H9 (cell line): ENCODE measurements around the gene IL13RA2. TPM values are rescaled to one million over a fixed set of nuclear protein-coding genes. Genes with fewer than 3 reads are reported as not detected.

ENCODE experiments used
- DNase-seq: peaks from one replicate; pipeline ENCODE4 v3.0.0-alpha.2; 2017
- H2AFZ ChIP-seq: one replicate; pipeline ENCODE4 v1.6.1; 2013; ENCODE audit warnings: mild to moderate bottlenecking, low read length, control low read depth, moderate library complexity
- H2AK5ac ChIP-seq: 2 replicates; pipeline ENCODE4 v1.6.1; 2013; ENCODE audit warnings: low read length, control low read depth, mixed read lengths; ENCODE audit not compliant: insufficient read length
- H2BK120ac ChIP-seq: one replicate; pipeline ENCODE4 v1.6.1; 2013; ENCODE audit warnings: low read depth, mild to moderate bottlenecking, low read length, control low read depth, inconsistent platforms; ENCODE audit not compliant: poor library complexity, severe bottlenecking
- H2BK12ac ChIP-seq: 2 replicates; pipeline ENCODE4 v1.6.1; 2013; ENCODE audit warnings: low read length, control low read depth, mixed read lengths, low read depth; ENCODE audit not compliant: insufficient read length
- H2BK15ac ChIP-seq: 2 replicates; pipeline ENCODE4 v1.6.1; 2013; ENCODE audit warnings: low read depth, low read length, control low read depth
- H2BK20ac ChIP-seq: one replicate; pipeline ENCODE4 v1.6.1; 2013; ENCODE audit warnings: low read depth, mild to moderate bottlenecking, low read length, control low read depth, inconsistent platforms; ENCODE audit not compliant: poor library complexity, severe bottlenecking
- H2BK5ac ChIP-seq: 2 replicates; pipeline ENCODE4 v1.6.1; 2013; ENCODE audit warnings: low read length, control low read depth, mixed read lengths; ENCODE audit not compliant: insufficient read length
- H3K14ac ChIP-seq: 2 replicates; pipeline ENCODE4 v1.6.1; 2013; ENCODE audit warnings: low read length, control low read depth; ENCODE audit not compliant: insufficient read depth
- H3K18ac ChIP-seq: 2 replicates; pipeline ENCODE4 v1.6.1; 2013; ENCODE audit warnings: low read depth, mild to moderate bottlenecking, mixed read lengths, low read length, control low read depth; ENCODE audit not compliant: insufficient read length
- H3K23ac ChIP-seq: 2 replicates; pipeline ENCODE4 v1.6.1; 2013; ENCODE audit warnings: low read length, control low read depth, mixed read lengths, low read depth; ENCODE audit not compliant: insufficient read length
- H3K23me2 ChIP-seq: 2 replicates; pipeline ENCODE4 v1.6.1; 2013; ENCODE audit warnings: low read depth, mild to moderate bottlenecking, mixed read lengths, low read length, control low read depth; ENCODE audit not compliant: insufficient read length, poor library complexity, severe bottlenecking
- H3K27ac ChIP-seq: 2 replicates; pipeline ENCODE4 v1.5.1; 2013; ENCODE audit warnings: low read length, control low read depth, mixed read lengths, low read depth; ENCODE audit not compliant: insufficient read length
- H3K27me3 ChIP-seq: 2 replicates; pipeline ENCODE4 v1.6.1; 2013; ENCODE audit warnings: low read length, control low read depth, inconsistent platforms; ENCODE audit not compliant: insufficient read depth
- H3K4ac ChIP-seq: 2 replicates; pipeline ENCODE4 v1.6.1; 2013; ENCODE audit warnings: low read depth, mild to moderate bottlenecking, control low read depth, inconsistent platforms, low read length, moderate library complexity
- H3K4me1 ChIP-seq: 2 replicates; pipeline ENCODE4 v1.6.1; 2013; ENCODE audit warnings: low read length, control low read depth, inconsistent platforms; ENCODE audit not compliant: insufficient read depth
- H3K4me2 ChIP-seq: 2 replicates; pipeline ENCODE4 v1.6.1; 2013; ENCODE audit warnings: low read length, control low read depth, mixed read lengths; ENCODE audit not compliant: insufficient read length, insufficient read depth
- H3K56ac ChIP-seq: 2 replicates; pipeline ENCODE4 v1.6.1; 2013; ENCODE audit warnings: low read depth, mild to moderate bottlenecking, mixed read lengths, low read length, control low read depth; ENCODE audit not compliant: insufficient read length
- H3K79me1 ChIP-seq: 2 replicates; pipeline ENCODE4 v1.6.1; 2013; ENCODE audit warnings: low read depth, mild to moderate bottlenecking, moderate library complexity, low read length, control low read depth, inconsistent platforms; ENCODE audit not compliant: insufficient read depth, poor library complexity, severe bottlenecking
- H3K79me2 ChIP-seq: 2 replicates; pipeline ENCODE4 v1.6.1; 2013; ENCODE audit warnings: low read length, control low read depth, inconsistent platforms; ENCODE audit not compliant: insufficient read depth
- H3K9ac ChIP-seq: 2 replicates; pipeline ENCODE4 v1.6.1; 2013; ENCODE audit warnings: low read length, control low read depth, mixed read lengths; ENCODE audit not compliant: insufficient read length; ENCODE audit errors: extremely low read depth
- H3K9me3 ChIP-seq: one replicate; pipeline ENCODE4 v1.6.1; 2013; ENCODE audit warnings: low read depth, low read length, inconsistent platforms; ENCODE audit not compliant: control insufficient read depth
- H3T11ph ChIP-seq: one replicate; pipeline ENCODE4 v1.6.1; 2013; ENCODE audit warnings: mild to moderate bottlenecking, low read length, control low read depth, inconsistent platforms
- H4K20me1 ChIP-seq: one replicate; pipeline ENCODE4 v1.6.1; 2013; ENCODE audit not compliant: control insufficient read depth, insufficient read length, insufficient read depth
- H4K5ac ChIP-seq: 2 replicates; pipeline ENCODE4 v1.6.1; 2013; ENCODE audit warnings: low read depth, mild to moderate bottlenecking, mixed read lengths, low read length, control low read depth; ENCODE audit not compliant: insufficient read length
- H4K8ac ChIP-seq: replicated peaks from 2 replicates; pipeline ENCODE4 v1.6.1; 2013; ENCODE audit warnings: low read length, control low read depth, mixed read lengths, low read depth; ENCODE audit not compliant: insufficient read length
- H4K91ac ChIP-seq: 2 replicates; pipeline ENCODE4 v1.6.1; 2013; ENCODE audit warnings: low read depth, mild to moderate bottlenecking, moderate library complexity, mixed read lengths, low read length, control low read depth; ENCODE audit not compliant: insufficient read length
- H3K27ac Mint-ChIP-seq, 3 experiments: 2 replicates in 2 of 3; 3 replicates in 1 of 3; pipeline ENCODE4 v1.8.0; 2020 to 2021; ENCODE audit warnings: mixed read lengths in 3 of 3, mild to moderate bottlenecking in 1 of 3, moderate library complexity in 1 of 3
- H3K27me3 Mint-ChIP-seq: 2 replicates; pipeline ENCODE4 v1.8.0; 2021; ENCODE audit warnings: low read depth, mild to moderate bottlenecking, moderate library complexity, mixed read lengths
- H3K36me3 Mint-ChIP-seq, 3 experiments: 2 replicates in 2 of 3; 3 replicates in 1 of 3; pipeline ENCODE4 v1.8.0; 2020 to 2021; ENCODE audit warnings: low read depth in 3 of 3, mixed read lengths in 3 of 3; ENCODE audit not compliant: insufficient read depth in 1 of 3
- H3K4me1 Mint-ChIP-seq, 2 experiments: 2 replicates each; pipeline ENCODE4 v1.8.0; 2020; ENCODE audit warnings: mixed read lengths in 2 of 2
- H3K4me3 Mint-ChIP-seq, 2 experiments: 2 replicates in 1 of 2; 3 replicates in 1 of 2; pipeline ENCODE4 v1.8.0; 2020 to 2021; ENCODE audit warnings: mild to moderate bottlenecking in 2 of 2, mixed read lengths in 2 of 2, moderate library complexity in 1 of 2
- H3K9me3 Mint-ChIP-seq, 2 experiments: 2 replicates in 1 of 2; 3 replicates in 1 of 2; pipeline ENCODE4 v1.8.0; 2020; ENCODE audit warnings: mild to moderate bottlenecking in 2 of 2, mixed read lengths in 2 of 2, moderate library complexity in 1 of 2
- total RNA-seq: library from RNA; stranded (reverse); gene quantifications from 2 replicates; pipeline ENCODE4 v1.2.1, GENCODE V29; 2021
- TF ChIP-seq, protein P1 (sequence below): fragments of 200-600 bp; sonication (generic); conservative IDR thresholded peaks from 3 replicates; pipeline ENCODE4 v1.8.0; 2021; ENCODE audit warnings: antibody characterized with exemption, mild to moderate bottlenecking

Gene IL13RA2
- total RNA-seq, 1 experiment from 2014 or later: not detected

- Histone ChIP-seq H3K4me1 (no peaks in the 10 kb centered on the region), H2BK5ac (no peak overlapping the region), H3K9ac (no peak overlapping the region), H3K23ac (no peak overlapping the region), H3K27ac (no peak overlapping the region), H4K20me1 (no peaks in the 10 kb centered on the region), H3K4me2 (no peak overlapping the region), H2BK20ac (no peak overlapping the region), H3K4ac (no peak overlapping the region), H3K79me1 (no peaks in the 10 kb centered on the region), H4K5ac (no peak overlapping the region), H3K79me2 (no peaks in the 10 kb centered on the region), H2BK120ac (no peak overlapping the region), H3K56ac (no peak overlapping the region), H3K23me2 (no peaks in the 10 kb centered on the region), H2BK15ac (no peak overlapping the region), H4K8ac (no peak overlapping the region), H4K91ac (no peak overlapping the region), H2AFZ (no peak overlapping the region), H2BK12ac (no peak overlapping the region), H2AK5ac (no peak overlapping the region), H3K27me3 (no peaks in the 10 kb centered on the region), H3K9me3 (no peaks in the 10 kb centered on the region), H3T11ph (no peak overlapping the region), H3K14ac (no peak overlapping the region), H3K18ac (no peak overlapping the region)
- no peak for DNase-seq
- H3K4me3 Mint-ChIP-seq: no peak overlapping the region
- no peak overlapping the region for H3K27ac Mint-ChIP-seq
- H3K4me1 Mint-ChIP-seq: no peaks in the 10 kb centered on the region
- H3K27me3 Mint-ChIP-seq: peaks cover 5% of the 10 kb centered on the region; the same call in 1 of the 2 replicates
- H3K9me3 Mint-ChIP-seq: no peaks in the 10 kb centered on the region
- TF ChIP-seq, protein P1, sequence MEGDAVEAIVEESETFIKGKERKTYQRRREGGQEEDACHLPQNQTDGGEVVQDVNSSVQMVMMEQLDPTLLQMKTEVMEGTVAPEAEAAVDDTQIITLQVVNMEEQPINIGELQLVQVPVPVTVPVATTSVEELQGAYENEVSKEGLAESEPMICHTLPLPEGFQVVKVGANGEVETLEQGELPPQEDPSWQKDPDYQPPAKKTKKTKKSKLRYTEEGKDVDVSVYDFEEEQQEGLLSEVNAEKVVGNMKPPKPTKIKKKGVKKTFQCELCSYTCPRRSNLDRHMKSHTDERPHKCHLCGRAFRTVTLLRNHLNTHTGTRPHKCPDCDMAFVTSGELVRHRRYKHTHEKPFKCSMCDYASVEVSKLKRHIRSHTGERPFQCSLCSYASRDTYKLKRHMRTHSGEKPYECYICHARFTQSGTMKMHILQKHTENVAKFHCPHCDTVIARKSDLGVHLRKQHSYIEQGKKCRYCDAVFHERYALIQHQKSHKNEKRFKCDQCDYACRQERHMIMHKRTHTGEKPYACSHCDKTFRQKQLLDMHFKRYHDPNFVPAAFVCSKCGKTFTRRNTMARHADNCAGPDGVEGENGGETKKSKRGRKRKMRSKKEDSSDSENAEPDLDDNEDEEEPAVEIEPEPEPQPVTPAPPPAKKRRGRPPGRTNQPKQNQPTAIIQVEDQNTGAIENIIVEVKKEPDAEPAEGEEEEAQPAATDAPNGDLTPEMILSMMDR: no peak
- H3K36me3 Mint-ChIP-seq: no peaks in the 10 kb centered on the region
These were observed 29.8 kb upstream of the IL13RA2 start for GRCh38 chrX:115047181-115047580.
